MV-4-11 (cell line): ENCODE data around the gene CES3.
"Not testable (repeated sequence)": the region's sequence is repeated elsewhere in the genome, so short reads cannot be mapped to it uniquely, and the experiment has no call there.

Experiments
- DNase-seq: peaks from one replicate; lab custom pipeline; 2025; lab: John Stamatoyannopoulos, UW

Gene CES3

DNA sequence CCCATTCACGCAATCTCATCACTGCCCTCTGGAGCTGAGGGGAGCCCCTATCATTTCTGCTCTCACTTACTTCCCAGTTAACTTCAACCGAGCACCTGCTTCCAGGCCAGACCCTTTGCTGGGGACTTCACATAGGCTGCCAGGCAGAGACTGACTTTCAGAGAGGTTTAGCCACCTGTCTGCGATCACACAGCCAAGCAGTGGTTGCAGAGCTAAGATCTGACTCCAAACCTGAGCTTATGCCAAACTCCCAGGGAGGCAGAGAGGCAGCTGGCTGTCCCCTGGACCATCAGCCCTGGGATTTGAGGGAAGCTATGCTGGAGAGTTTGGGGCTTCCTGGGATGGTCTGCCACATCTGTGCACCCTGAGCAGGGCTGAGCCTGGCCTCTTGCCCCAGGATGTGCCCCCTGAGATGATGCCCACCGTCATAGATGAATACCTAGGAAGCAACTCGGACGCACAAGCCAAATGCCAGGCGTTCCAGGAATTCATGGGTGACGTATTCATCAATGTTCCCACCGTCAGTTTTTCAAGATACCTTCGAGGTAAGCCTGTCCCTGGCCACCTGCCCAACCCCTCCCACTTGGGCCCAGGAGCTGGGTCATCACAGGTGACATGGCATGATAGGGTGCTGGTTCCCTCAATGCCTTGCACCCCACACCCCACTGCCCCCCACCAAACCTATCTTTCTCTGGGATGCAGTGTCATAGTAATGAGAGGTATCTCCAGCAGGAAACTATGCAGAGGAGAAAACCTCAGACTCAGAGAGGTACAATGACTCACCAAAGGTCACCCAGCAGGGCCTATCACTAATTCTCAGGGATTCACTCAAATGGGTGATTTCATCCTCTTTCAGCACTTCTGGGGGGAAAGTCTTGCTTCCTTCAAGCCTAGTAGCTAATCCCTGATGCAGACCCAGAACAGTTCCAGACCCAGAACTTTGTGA is 10.0 kb downstream of the CES3 start:
- DNase-seq, result no peak

DNA sequence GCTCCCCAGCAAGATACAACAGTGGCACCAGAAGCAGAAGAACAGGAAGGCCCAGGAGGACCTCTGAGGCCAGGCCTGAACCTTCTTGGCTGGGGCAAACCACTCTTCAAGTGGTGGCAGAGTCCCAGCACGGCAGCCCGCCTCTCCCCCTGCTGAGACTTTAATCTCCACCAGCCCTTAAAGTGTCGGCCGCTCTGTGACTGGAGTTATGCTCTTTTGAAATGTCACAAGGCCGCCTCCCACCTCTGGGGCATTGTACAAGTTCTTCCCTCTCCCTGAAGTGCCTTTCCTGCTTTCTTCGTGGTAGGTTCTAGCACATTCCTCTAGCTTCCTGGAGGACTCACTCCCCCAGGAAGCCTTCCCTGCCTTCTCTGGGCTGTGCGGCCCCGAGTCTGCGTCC is 11.9 kb downstream of the CES3 start:
- DNase-seq, result peak; percentile 31

DNA sequence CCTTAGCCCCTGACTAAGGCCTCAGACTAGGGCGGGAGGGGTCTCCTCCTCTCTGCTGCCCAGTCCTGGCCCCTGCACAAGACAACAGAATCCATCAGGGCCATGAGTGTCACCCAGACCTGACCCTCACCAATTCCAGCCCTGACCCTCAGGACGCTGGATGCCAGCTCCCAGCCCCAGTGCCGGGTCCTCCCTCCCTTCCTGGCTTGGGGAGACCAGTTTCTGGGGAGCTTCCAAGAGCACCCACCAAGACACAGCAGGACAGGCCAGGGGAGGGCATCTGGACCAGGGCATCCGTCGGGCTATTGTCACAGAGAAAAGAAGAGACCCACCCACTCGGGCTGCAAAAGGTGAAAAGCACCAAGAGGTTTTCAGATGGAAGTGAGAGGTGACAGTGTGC is 12.7 kb downstream of the CES3 start:
- DNase-seq, result no peak

DNA sequence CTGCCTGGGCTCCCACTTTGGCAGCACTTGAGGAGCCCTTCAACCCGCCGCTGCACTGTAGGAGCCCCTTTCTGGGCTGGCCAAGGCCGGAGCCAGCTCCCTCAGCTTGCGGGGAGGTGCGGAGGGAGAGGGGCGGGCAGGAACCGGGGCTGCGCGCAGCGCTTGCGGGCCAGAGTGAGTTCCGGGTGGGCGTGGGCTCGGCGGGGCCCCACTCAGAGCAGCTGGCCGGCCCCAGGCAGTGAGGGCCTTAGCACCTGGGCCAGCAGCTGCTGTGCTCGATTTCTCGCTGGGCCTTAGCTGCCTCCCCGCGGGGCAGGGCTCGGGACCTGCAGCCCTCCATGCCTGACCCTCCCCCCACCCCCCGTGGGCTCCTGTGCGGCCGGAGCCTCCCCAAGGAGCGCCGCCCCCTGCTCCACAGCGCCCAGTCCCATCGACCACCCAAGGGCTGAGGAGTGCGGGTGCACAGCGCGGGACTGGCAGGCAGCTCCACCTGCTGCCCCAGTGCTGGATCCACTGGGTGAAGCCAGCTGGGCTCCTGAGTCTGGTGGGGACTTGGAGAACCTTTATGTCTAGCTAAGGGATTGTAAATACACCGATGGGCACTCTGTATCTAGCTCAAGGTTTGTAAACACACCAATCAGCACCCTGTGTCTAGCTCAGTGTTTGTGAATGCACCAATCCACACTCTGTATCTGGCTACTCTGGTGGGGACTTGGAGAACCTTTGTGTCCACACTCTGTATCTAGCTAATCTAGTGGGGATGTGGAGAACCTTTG is 13.3 kb downstream of the CES3 start:
- DNase-seq, result not testable (repeated sequence)

DNA sequence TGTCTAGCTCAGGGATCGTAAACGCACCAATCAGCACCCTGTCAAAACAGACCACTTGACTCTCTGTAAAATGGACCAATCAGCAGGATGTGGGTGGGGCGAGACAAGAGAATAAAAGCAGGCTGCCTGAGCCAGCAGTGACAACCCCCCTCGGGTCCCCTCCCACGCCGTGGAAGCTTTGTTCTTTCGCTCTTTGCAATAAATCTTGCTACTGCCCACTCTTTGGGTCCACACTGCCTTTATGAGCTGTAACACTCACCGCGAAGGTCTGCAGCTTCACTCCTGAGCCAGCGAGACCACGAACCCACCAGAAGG is 13.8 kb downstream of the CES3 start:
- DNase-seq, result peak; percentile 13

DNA sequence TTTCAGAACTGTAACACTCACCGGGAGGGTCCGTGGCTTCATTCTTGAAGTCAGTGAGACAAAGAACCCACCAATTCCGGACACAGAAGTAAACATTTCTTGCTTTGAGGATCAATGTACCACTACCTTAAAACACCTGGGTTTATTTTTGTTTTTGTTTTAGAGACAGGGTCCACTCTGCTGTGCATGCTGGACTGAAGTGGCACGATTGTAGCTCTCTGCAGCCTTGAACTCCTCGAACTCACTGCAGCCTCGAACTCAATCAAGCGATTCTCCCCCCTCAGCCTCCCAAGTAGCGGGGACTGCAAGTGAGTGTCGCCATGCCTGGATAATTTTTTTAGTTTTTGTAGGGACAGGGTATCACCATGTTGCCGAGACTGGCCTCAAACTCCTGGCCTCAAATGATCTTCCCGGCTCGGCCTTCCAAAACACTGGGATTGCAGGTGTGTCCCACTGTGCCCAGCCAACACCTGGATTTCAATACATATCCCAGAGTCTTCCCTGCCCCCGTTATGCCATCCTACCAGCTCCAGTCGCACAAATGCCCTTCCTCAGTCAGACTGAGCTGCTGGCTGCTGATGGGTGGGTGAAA is 14.3 kb downstream of the CES3 start:
- no peak for DNase-seq

DNA sequence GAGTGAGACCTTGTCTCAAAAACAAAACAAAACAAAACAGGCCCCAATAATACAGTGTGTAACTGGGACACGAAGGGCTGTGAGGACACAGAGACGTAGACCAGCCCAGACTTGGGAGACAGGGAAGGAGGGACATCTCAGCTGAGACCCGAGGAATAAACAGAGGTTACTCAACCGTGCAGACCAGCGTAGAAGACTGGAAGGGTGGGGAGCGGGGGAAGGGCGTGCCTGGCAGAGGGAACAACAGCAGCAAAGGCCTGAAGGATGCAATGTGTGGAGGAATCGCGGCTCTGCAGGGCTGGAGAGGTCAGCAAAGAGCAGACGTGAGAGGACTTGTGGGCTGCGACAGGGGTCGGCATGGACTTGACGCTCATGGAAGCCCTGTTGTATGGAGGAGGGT is 15.7 kb downstream of the CES3 start:
- no peak for DNase-seq

DNA sequence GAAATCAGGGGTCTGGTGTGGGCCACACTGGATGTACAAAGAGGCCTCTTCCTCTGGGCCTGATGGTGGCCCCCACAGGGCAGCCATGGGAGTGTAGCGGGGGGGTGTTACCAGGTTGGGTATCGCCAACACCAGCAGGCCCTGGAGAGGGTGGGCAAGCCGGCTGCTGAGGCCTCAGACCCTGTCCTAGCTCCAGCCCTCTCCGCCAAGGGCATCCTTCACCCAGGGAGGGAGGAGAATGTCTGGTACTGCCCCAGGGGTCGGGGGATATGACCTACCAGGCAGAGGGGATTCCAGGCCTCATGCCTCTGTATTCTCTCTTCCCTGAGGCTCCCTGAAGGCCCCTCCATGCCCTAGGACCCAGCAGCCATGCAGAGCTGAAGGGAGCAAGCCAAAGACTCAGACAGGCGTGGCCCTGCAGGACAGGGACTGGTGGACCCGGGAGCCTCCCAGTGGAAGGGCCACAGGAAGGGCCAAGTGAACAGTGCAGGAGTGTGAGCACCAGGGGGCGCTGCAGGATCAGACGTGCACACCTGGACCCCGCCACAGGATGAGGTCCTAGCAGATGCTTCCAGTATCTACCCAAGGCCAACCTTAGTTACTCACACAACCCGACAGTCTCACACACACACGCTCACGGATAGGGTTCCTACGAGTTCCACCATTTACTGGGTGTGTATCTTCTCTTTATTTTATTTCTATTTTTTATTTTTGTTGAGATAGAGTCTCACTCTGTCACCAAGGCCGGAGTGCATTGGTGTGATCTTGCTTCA is 16.5 kb downstream of the CES3 start:
- DNase-seq, result peak; percentile 76

DNA sequence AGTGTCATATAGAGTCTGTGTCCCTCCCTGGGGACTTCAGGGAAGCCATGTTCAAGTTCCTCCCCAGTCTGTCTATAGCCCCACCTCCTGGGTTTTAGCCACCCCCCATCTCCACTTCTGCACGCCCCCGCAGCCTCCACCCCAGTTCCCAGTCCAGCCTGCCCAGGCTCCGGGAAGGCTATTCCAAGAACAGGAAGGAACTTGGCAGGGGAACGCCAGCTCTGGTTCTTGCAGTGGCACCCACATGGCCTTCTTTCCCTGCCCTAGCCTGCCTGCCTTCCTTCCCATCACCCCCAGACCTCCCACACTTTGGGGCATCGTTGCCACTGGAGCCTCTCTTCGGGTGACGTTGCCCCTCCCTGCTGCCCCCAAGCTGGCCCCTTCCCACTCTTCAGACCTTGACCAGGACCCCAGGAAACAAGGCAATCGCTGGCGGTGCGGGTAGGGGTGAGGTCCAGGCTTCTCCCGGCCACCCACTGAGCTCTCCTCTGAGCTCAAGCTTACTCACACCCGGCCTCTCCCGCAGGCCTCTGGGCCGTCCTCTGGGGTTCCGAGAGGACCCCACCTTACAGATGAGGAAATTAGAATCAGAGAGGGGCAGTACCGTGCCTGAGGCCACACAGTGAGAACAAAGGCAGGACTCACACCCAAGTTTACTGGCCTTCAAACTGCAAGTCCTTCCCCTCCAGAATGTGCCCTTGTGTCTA is 18.1 kb downstream of the CES3 start:
- DNase-seq, result no peak

DNA sequence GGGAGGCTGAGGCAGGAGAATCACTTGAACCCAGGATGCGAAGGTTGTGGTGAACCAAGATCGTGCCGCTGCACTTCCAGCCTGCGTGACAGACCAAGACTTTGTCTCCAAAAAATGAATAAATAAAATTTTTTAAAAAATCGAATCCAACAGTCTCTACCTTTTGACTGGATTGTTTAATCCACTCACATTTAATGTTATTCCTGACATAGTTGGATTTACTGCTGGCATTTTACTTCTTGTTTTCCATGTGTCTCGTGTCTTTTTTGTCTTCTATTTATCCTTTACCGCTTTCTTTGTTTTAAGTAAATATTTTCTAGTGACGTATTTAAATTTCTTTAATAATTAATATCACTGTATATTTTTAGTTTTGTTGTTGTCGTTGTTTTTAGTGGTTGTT is 22.0 kb downstream of the CES3 start:
- DNase-seq, result no peak

DNA sequence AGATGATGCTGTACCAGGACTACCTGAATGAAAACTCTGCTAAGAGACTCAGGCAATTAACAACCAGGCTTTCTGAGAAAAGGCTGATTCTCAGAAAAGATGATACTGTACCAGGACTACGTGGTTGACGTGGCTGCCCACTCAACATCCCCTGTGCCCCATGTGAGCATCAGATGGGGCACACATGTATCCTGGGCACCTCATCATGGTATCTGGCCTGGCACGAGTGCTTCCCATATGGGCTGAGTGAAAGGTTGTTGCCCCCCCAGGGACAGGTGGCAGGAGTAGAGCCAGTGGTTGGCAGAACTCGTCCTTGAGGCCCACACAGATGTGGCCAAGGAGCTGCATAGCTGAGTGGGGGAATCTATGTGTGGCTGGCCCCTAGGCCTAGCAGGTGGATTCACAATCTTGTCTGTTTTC is 23.8 kb downstream of the CES3 start:
- DNase-seq, result no peak

DNA sequence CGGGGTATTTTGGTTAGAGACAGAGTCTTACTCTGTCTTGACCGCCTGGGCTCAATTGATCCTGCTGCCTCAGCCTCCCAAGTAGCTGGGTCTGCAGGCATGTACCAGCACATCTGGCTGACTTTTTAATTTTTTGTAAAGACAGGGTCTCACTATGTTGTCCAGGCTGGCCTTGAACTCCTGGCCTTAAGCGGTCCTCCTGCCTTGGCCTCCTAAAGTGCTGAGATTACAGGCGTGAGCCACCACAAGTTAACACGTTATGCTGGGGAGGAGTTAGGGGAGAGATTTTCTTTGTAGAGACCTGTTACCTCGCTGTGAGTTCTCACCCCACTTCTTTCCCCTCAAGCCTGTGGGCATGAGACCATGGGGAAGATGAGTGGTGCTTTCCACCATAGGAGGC is 25.5 kb downstream of the CES3 start:
- DNase-seq, result no peak

DNA sequence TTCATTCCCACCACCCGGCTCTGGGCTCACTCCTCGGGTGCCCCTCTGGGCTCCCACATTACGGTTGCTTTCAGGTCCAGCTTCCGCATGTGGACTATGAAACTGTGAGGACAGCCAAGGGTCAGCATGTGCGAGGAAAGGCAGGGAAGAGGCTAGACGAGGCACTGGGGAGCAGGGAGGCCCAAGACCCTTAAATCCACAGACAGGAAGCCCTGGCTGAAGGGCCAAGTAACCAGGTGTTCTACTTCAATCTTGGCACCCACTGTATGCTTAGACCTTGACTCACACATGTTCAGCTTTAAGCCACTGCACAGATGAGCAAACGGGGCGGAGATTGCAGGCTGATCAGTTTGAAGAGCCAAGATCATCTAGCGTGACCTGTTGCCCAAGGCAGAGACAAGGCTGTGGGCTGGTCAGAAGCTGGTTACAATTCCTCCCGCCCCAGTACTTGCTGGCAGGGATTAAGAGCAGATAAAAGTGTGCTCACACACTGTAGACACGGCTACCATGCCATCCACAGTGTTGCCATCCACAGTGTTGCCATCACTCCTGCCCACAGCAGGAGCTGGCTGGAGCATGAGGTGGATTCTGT is 27.2 kb downstream of the CES3 start, which contains the start of gene CES4A:
Gene CES4A, plus strand, starts transcription at position 393 of the 592 bp plus-strand sequence. Its CDS starts 184 bp downstream, at position 577.
- no peak for DNase-seq

DNA sequence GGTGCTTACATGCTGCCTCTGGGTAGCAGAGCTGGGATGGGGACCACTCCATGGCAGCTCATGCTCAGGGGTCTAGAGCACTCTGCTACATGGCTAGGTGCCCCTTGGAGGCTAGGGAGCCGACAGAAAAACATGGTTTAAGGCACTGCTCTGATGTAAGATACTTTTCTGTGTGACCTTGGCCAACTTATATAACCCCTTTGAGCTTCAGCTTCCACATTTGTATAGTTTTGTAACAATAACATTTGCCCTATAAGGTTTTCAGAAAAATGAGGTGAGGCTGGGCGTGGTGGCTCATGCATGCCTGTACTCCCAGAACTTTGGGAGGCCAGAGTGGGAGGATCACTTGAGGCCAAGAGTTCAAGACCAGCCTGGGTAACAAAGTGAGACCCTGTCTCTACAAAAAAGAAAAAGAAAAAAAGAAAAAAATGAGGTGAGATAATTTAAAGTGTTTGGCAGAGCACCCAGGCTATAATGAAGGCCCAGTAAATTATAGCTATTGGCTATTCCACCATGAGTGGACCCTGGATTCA is 30.5 kb downstream of the CES3 start:
- DNase-seq, result no peak

DNA sequence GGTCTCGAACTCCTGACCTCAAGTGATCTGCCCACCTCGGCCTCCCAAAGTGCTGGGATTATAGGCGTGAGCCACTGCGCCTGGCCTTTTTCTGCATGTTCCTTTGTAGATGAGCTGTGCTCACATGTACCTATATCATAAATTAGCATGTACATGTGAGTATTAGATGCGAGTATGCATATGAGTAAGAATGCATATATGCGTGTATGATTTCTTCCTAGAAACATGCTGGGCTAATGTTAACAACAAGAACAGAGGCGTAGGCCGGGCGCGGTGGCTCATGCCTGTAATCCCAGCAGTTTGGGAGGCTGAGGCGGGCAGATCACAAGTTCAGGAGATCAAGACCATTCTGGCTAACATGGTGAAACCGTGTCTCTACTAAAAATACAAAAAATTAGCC is 32.5 kb downstream of the CES3 start:
- DNase-seq, result not testable (repeated sequence)

DNA sequence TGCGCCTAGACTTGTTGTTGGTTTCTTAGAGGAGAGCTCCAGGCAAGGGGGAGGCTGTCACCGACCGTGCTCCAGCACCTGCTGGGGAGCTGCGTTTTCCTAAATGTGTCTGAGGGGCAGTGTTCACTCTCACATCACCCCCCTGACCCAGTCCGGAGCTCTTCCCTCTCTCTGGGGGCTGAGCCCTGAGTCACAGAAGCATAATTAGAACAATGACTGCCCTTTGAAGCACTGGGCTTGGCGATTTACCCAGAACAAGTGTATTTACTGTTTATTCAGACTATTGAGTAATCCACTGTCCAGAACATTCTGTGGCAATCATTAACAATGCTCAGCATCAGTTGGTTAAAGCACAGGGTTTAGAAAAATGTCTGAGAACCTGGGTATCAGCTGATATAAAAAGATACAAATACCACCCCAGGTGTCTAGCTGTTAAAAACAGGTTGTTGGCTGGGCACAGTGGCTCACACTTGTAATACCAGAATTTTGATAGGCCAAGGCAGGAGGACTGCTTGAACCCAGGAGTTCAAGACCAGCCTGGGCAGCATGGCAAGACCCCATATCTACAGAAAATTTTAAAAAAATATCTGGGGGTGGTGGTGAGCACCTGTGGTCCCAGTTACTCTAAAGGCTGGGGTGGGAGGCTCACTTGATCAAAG is 35.4 kb downstream of the CES3 start:
- no peak for DNase-seq

DNA sequence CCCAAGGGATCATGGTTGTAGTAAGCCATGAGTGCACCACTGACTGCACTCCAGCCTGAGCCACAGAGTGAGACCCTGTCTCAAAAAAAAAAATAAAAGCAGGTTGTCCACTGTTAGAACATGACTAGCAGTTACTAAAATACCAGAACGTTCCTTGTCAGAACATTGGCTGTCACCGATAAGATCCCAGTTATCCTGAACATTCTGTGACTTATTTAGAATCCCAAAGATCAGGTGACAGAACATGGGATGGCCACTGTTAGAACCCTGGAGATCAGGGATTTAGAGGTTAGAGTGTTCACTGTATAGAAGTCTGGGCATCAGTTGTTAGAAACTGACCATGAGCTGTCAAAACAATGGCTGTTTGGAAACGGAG is 35.9 kb downstream of the CES3 start:
- DNase-seq, result no peak

DNA sequence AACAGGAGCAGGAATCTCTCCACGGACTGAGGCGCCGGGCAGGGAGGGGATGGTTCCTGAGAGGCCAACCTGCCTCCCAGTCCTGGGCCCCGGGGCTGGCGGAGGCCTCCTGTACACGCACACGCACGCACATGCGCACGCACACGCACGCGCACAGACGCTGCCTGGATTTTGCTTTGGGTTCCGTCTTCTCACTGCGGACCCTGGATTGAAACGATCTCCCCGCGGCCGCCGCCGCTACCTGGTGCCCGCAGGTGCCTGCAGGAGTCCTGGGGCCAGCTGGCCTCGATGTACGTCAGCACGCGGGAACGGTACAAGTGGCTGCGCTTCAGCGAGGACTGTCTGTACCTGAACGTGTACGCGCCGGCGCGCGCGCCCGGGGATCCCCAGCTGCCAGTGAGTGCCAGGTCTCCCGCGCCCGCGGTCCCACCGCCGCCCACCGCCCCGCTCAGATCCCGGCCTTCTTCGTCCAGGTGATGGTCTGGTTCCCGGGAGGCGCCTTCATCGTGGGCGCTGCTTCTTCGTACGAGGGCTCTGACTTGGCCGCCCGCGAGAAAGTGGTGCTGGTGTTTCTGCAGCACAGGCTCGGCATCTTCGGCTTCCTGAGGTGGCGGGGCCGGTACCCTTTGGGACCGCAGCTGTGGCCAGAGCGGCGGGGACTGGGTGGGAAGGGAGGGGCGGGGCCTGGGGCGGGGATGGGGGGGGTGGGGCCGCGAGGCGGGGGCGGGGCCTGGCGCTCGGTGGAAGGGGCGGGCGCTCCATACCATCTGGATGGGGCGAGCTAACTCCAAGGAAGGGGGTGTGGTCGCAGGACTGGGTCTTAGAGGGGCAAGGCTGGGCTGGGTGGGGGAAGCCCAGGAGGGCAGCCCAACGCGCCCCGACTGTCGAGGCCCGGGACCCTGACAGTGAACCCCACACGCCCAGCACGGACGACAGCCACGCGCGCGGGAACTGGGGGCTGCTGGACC is 39.6 kb downstream of the CES3 start:
- no peak for DNase-seq

DNA sequence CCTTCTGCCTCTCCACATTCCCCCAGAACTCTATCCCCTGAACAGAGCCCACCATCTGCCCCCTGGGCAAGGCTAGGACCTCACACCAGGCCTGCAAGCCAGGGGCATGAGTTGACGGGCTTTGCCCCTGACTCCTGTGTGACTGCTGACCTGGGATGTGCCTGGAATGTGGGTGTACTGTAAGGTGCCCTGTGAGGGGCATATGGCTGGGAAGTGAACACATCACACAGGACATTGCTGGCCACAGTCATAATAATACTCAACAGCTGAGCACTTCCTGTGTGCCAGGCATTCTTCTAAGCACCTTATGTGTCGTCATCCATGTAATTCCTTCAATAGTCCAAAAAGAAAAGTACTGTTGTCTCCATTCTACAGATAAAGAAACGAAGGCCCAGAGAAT is 40.7 kb downstream of the CES3 start:
- no peak for DNase-seq
